Endothelial cell of umbilical vein (primary cell): ENCODE data around the gene RPS6KA5. TPM values are rescaled to one million over a fixed set of nuclear protein-coding genes. Genes with fewer than 3 reads are reported as not detected.
"Not testable (repeated sequence)": the region's sequence is repeated elsewhere in the genome, so short reads cannot be mapped to it uniquely, and the experiment has no call there.

Experiments
- BruUV-seq: library from RNA; stranded (reverse); fragments of 400-500 nt; replicated peaks from 2 replicates; lab custom pipeline; 2021; lab: Mats Ljungman, UMichigan
- CTCF ChIA-PET: fragments of 300-600, 350-600 bp; sonication (Branson Sonifier 250); formaldehyde crosslinking; loops from one replicate; lab custom pipeline; 2021; ENCODE audit warnings: antibody characterized with exemption, inconsistent platforms; lab: Charles Lee
- POLR2A ChIA-PET: fragments of 300-600, 350-600 bp; sonication (Branson Sonifier 250); formaldehyde crosslinking; loops from one replicate; lab custom pipeline; 2021; ENCODE audit warnings: antibody characterized with exemption, inconsistent platforms; lab: Charles Lee
- DNase-seq: peaks from one replicate; pipeline ENCODE4 v3.0.0-alpha.2; 2011; ENCODE audit warnings: low read depth, low spot score
- FAIRE-seq: peaks from 2 replicates; lab custom pipeline; 2011; peaks lifted over from hg19 to GRCh38; lab: Jason Lieb, UNC
- H2AFZ ChIP-seq: 2 replicates; pipeline ENCODE4 v1.6.0; 2012; ENCODE audit warnings: low read depth, low read length, control low read depth, inconsistent platforms
- H3K27ac ChIP-seq: 2 replicates; pipeline ENCODE4 v1.5.1; 2011; ENCODE audit warnings: low read depth, mild to moderate bottlenecking, control low read depth, low read length, moderate library complexity; ENCODE audit not compliant: insufficient read depth
- H3K27me3 ChIP-seq, 2 experiments: 2 replicates each; pipeline versions ENCODE4 v1.6.0 to v1.6.1; 2011; ENCODE audit warnings: low read length in 2 of 2, mixed read lengths in 1 of 2; ENCODE audit not compliant: control insufficient read depth in 2 of 2, insufficient read depth in 2 of 2
- H3K36me3 ChIP-seq, 2 experiments: 2 replicates in 1 of 2; 3 replicates in 1 of 2; pipeline ENCODE4 v1.5.1; 2011; ENCODE audit warnings: low read length in 2 of 2, mild to moderate bottlenecking in 1 of 2, moderate library complexity in 1 of 2; ENCODE audit not compliant: control insufficient read depth in 2 of 2, insufficient read depth in 2 of 2; ENCODE audit errors: extremely low read depth in 1 of 2
- H3K4me1 ChIP-seq: 3 replicates; pipeline ENCODE4 v1.5.1; 2011; ENCODE audit warnings: mild to moderate bottlenecking, low read length; ENCODE audit not compliant: control insufficient read depth, insufficient read depth; ENCODE audit errors: extremely low read depth
- H3K4me2 ChIP-seq: 2 replicates; pipeline ENCODE4 v1.6.1; 2011; ENCODE audit warnings: low read length, control low read depth, mixed read lengths; ENCODE audit not compliant: insufficient read depth
- H3K4me3 ChIP-seq, 3 experiments: fragments of 200-600 bp in 1 of 3; sonication (generic), shearing (Covaris generic) in 1 of 3; replicated peaks in 1 of 3; 2 replicates each; pipeline ENCODE4 v1.5.1; 2011 to 2016; ENCODE audit warnings: control low read depth in 3 of 3, low read length in 3 of 3, mild to moderate bottlenecking in 2 of 3, inconsistent platforms in 1 of 3, low read depth in 1 of 3, moderate library complexity in 1 of 3; ENCODE audit not compliant: insufficient read depth in 1 of 3
- H3K79me2 ChIP-seq: 2 replicates; pipeline ENCODE4 v1.6.0; 2012; ENCODE audit warnings: low read length, inconsistent platforms; ENCODE audit not compliant: control insufficient read depth, insufficient read depth
- H3K9ac ChIP-seq: replicated peaks from 2 replicates; pipeline ENCODE3; 2011; ENCODE audit warnings: low read length, control low read depth; ENCODE audit not compliant: insufficient read depth; ENCODE audit errors: extremely low read depth
- H3K9me1 ChIP-seq: replicated peaks from 3 replicates; pipeline ENCODE4 v1.6.0; 2011; ENCODE audit warnings: mild to moderate bottlenecking, low read length; ENCODE audit not compliant: control insufficient read depth, insufficient read depth; ENCODE audit errors: extremely low read depth
- H3K9me3 ChIP-seq: replicated peaks from 2 replicates; pipeline ENCODE4 v1.5.1; 2012; ENCODE audit warnings: low read length, inconsistent platforms; ENCODE audit not compliant: control insufficient read depth, insufficient read depth
- H4K20me1 ChIP-seq: replicated peaks from 2 replicates; pipeline ENCODE3; 2011; ENCODE audit warnings: mild to moderate bottlenecking, low read length; ENCODE audit not compliant: control insufficient read depth, insufficient read depth; ENCODE audit errors: extremely low read depth
- CTCF ChIP-seq, 2 donors: IDR thresholded peaks; 1 replicate in 1 of 2; 2 replicates in 1 of 2; pipeline ENCODE4 v1.5.1; 2011; ENCODE audit warnings: low read length in 2 of 2, mild to moderate bottlenecking in 2 of 2, moderate library complexity in 2 of 2, control low read depth in 1 of 2, inconsistent platforms in 1 of 2, low read depth in 1 of 2; ENCODE audit not compliant: insufficient read depth in 1 of 2; ENCODE audit errors: extremely low read depth in 1 of 2
- EZH2 ChIP-seq: IDR thresholded peaks from 2 replicates; pipeline ENCODE4 v1.6.1; 2012; ENCODE audit warnings: borderline replicate concordance, low read depth, mild to moderate bottlenecking, moderate library complexity, low read length, inconsistent platforms; ENCODE audit not compliant: severe bottlenecking
- FOS ChIP-seq: IDR thresholded peaks from 2 replicates; pipeline ENCODE4 v1.6.1; 2011; ENCODE audit warnings: mild to moderate bottlenecking, low read length, moderate library complexity, borderline replicate concordance; ENCODE audit not compliant: insufficient read depth
- GATA2 ChIP-seq: IDR thresholded peaks from 2 replicates; pipeline ENCODE4 v1.7.0; 2011; ENCODE audit warnings: low read depth, mild to moderate bottlenecking, moderate library complexity, mixed read lengths, low read length; ENCODE audit not compliant: insufficient read length, insufficient read depth
- JUN ChIP-seq: IDR thresholded peaks from 2 replicates; pipeline ENCODE4 v1.6.1; 2011; ENCODE audit warnings: borderline replicate concordance, low read depth; ENCODE audit not compliant: insufficient read length, insufficient read depth
- MAX ChIP-seq: IDR thresholded peaks from 2 replicates; pipeline ENCODE4 v1.6.1; 2011; ENCODE audit not compliant: insufficient read depth, insufficient read length
- MYC ChIP-seq: IDR thresholded peaks from one replicate; pipeline ENCODE4 v1.6.1; 2011; ENCODE audit warnings: mild to moderate bottlenecking, low read depth, low read length
- POLR2A ChIP-seq: IDR thresholded peaks from 2 replicates; pipeline ENCODE4 v1.6.1; 2012; ENCODE audit warnings: low read depth, mild to moderate bottlenecking, control low read depth, low read length
- POLR2AphosphoS5 ChIP-seq: IDR thresholded peaks from 2 replicates; pipeline ENCODE4 v1.6.1; 2012; ENCODE audit warnings: low read depth, mild to moderate bottlenecking, control low read depth, low read length, moderate library complexity; ENCODE audit not compliant: insufficient read depth
- dilution Hi-C: fragments of 300-500 bp; cut with MboI; formaldehyde crosslinking; loops from one replicate; pipeline ENCODE4 v1.15.0; 2019; ENCODE audit warnings: low sequenced_read_pairs; ENCODE audit not compliant: extremely low pct_ligation_motif_present
- intact Hi-C: fragments of 100-400 bp; cut with micrococcal nuclease; formaldehyde crosslinking; loops from one replicate; pipeline ENCODE4 v1.10.0; 2022
- polyA plus RNA-seq, 4 experiments: library from polyadenylated mRNA; depleted of rRNA in 3 of 4; stranded (reverse) in 3 of 4; unstranded in 1 of 4; fragments of >200 nt; gene quantifications; 2 replicates each; pipeline versions ENCODE4 v1.2.1 to v1.2.3, GENCODE V29; 2011 to 2012; ENCODE audit warnings: missing spikeins in 1 of 4
- total RNA-seq: library from RNA; stranded (reverse); gene quantifications from 2 replicates; pipeline ENCODE4 v1.2.3, GENCODE V29; 2021

Gene RPS6KA5
- total and polyA plus RNA-seq, 2 donors (not counting 3 experiments of a cell fraction or from before 2014, with no cell fraction given) = 2.9 to 5.4 TPM

GRCh38 chr14:91035855-91036254 lies 24.6 kb downstream of the RPS6KA5 start:
- no peaks in the 10 kb centered on the region for H3K9me1 ChIP-seq
- dilution Hi-C loops = no loop called here
- FAIRE-seq = no peak
- no peak overlapping the region for H3K4me2 ChIP-seq
- H3K36me3 ChIP-seq = no peaks in the 10 kb centered on the region
- no peak overlapping the region for H3K27ac ChIP-seq
- H2AFZ ChIP-seq = no peak overlapping the region
- H3K4me3 ChIP-seq = no peak overlapping the region
- TF ChIP-seq JUN (no peak), POLR2AphosphoS5 (no peak), POLR2A (no peak), MAX (no peak), FOS (no peak), EZH2 (no peak), GATA2 (no peak), MYC (no peak), CTCF (IDR thresholded peaks at IDR 0.05; ENCODE audit: extremely low read depth in 1 of 2, insufficient read depth in 1 of 2, low read depth in 1 of 2, low read length in 2 of 2) (no peak)
- no TSS peak for BruUV-seq
- intact Hi-C loops = no loop called here
- H3K4me1 ChIP-seq = no peaks in the 10 kb centered on the region
- no peaks in the 10 kb centered on the region for H3K9me3 ChIP-seq
- POLR2A ChIA-PET = interaction anchor here (0.6 kb wide), 1 partner anchor 18 kb away, joined by 4 read pairs; no protein-coding TSS in a partner anchor
- no peak overlapping the region for H3K9ac ChIP-seq
- no peaks in the 10 kb centered on the region for H3K27me3 ChIP-seq
- no peaks in the 10 kb centered on the region for H3K79me2 ChIP-seq
- DNase-seq = no peak
- H4K20me1 ChIP-seq = no peaks in the 10 kb centered on the region
- CTCF ChIA-PET = interaction anchor here (0.6 to 1.5 kb wide), 4 partner anchors 9 to 734 kb away, joined by 3 to 5 read pairs (median 3); no protein-coding TSS in a partner anchor

GRCh38 chr14:91034379-91034778 lies 26.1 kb downstream of the RPS6KA5 start:
- FAIRE-seq, H2AFZ ChIP-seq, BruUV-seq, H4K20me1 ChIP-seq, H3K4me3 ChIP-seq, H3K9me1 ChIP-seq, H3K79me2 ChIP-seq, H3K27me3 ChIP-seq, H3K9ac ChIP-seq, intact Hi-C loops, H3K4me2 ChIP-seq, H3K36me3 ChIP-seq, dilution Hi-C loops, H3K9me3 ChIP-seq, POLR2A ChIA-PET, H3K27ac ChIP-seq, DNase-seq, H3K4me1 ChIP-seq: not testable (repeated sequence)
- CTCF ChIA-PET = interaction anchor here (1.4 kb wide), 1 partner anchor 139 kb away, joined by 5 read pairs; no protein-coding TSS in a partner anchor
